SK-N-SH (cell line): ENCODE results near the gene TAB2. TPM values are rescaled to one million over a fixed set of nuclear protein-coding genes. Genes with fewer than 3 reads are reported as not detected.
A peak's percentile ranks its signal among the peaks of the same experiment; 100 is the strongest.

Source experiments
- CTCF ChIA-PET: fragments of 300-600, 350-600 bp; formaldehyde crosslinking; extraction: SDS; loops from one replicate; lab custom pipeline; 2021; lab: Yijun Ruan, JAX
- POLR2A ChIA-PET: fragments of 350-600 bp; sonication (Branson Sonifier 250); formaldehyde crosslinking; extraction: SDS; loops from one replicate; lab custom pipeline; 2020; ENCODE audit warnings: antibody characterized with exemption, inconsistent platforms; lab: Yijun Ruan, JAX
- DNase-seq: peaks from one replicate; pipeline ENCODE4 v3.0.0; 2012
- H2AFZ ChIP-seq: fragments of 200-600 bp; sonication (generic); 2 replicates; pipeline ENCODE4 v1.8.1; 2016; ENCODE audit warnings: antibody characterized with exemption, mild to moderate bottlenecking, low read depth
- H3F3A ChIP-seq: fragments of 200-600 bp; sonication (generic); replicated peaks from 2 replicates; pipeline ENCODE3; 2016; ENCODE audit warnings: antibody characterized with exemption, mild to moderate bottlenecking; ENCODE audit not compliant: insufficient read depth
- H3K27ac ChIP-seq, 2 experiments: fragments of 200-500 bp in 1 of 2; fragments of 200-600 bp in 1 of 2; sonication (Bioruptor generic) in 1 of 2; sonication (generic), shearing (Covaris generic) in 1 of 2; 2 replicates each; pipeline versions ENCODE4 v1.5.1 to v1.6.1; 2014 to 2016; ENCODE audit warnings: low read depth in 2 of 2, inconsistent platforms in 1 of 2, low read length in 1 of 2, mild to moderate bottlenecking in 1 of 2, mixed read lengths in 1 of 2
- H3K27me3 ChIP-seq: fragments of 200-600 bp; sonication (generic), shearing (Covaris generic); 2 replicates; pipeline ENCODE4 v1.6.1; 2016; ENCODE audit warnings: mixed run types; ENCODE audit not compliant: insufficient read depth
- H3K36me3 ChIP-seq, 2 experiments: fragments of 200-500 bp in 1 of 2; fragments of 200-600 bp in 1 of 2; sonication (Bioruptor generic) in 1 of 2; sonication (generic) in 1 of 2; replicated peaks in 1 of 2; 2 replicates each; pipeline versions ENCODE3 to v1.5.1; 2014 to 2016; ENCODE audit warnings: low read length in 1 of 2, mild to moderate bottlenecking in 1 of 2; ENCODE audit not compliant: insufficient read depth in 2 of 2, control insufficient read depth in 1 of 2
- H3K4me1 ChIP-seq, 2 experiments: fragments of 200-500 bp in 1 of 2; fragments of 200-600 bp in 1 of 2; sonication (Bioruptor generic) in 1 of 2; sonication (generic), shearing (Covaris generic) in 1 of 2; 2 replicates each; pipeline versions ENCODE4 v1.5.1 to v1.6.1; 2014 to 2016; ENCODE audit warnings: low read depth in 1 of 2, low read length in 1 of 2, mixed run types in 1 of 2; ENCODE audit not compliant: insufficient read depth in 2 of 2, control insufficient read depth in 1 of 2
- H3K4me2 ChIP-seq: fragments of 200-600 bp; sonication (generic), shearing (Covaris generic); 2 replicates; pipeline ENCODE4 v1.6.1; 2017; ENCODE audit warnings: mixed run types
- H3K4me3 ChIP-seq, 2 experiments: fragments of 200-500 bp in 1 of 2; fragments of 200-600 bp in 1 of 2; sonication (Bioruptor generic) in 1 of 2; sonication (generic), shearing (Covaris generic) in 1 of 2; 2 replicates each; pipeline versions ENCODE4 v1.5.1 to v1.8.1; 2014 to 2016; ENCODE audit warnings: low read depth in 2 of 2, inconsistent platforms in 1 of 2, low read length in 1 of 2, mild to moderate bottlenecking in 1 of 2, mixed read lengths in 1 of 2, moderate library complexity in 1 of 2
- H3K79me2 ChIP-seq: fragments of 200-600 bp; sonication (generic); 2 replicates; pipeline ENCODE4 v1.8.1; 2017; ENCODE audit warnings: mild to moderate bottlenecking; ENCODE audit not compliant: insufficient read depth
- H3K9ac ChIP-seq: fragments of 200-600 bp; sonication (generic); 2 replicates; pipeline ENCODE4 v1.6.1; 2017; ENCODE audit warnings: mixed run types
- H3K9me2 ChIP-seq: fragments of 200-600 bp; sonication (generic); 2 replicates; pipeline ENCODE4 v1.6.1; 2017; ENCODE audit warnings: mixed run types
- H3K9me3 ChIP-seq: fragments of 200-600 bp; sonication (generic); 2 replicates; pipeline ENCODE4 v1.6.1; 2017; ENCODE audit warnings: mixed run types, mild to moderate bottlenecking, moderate library complexity
- H4K20me1 ChIP-seq: fragments of 200-600 bp; sonication (generic); 2 replicates; pipeline ENCODE4 v1.6.1; 2017; ENCODE audit warnings: mild to moderate bottlenecking, mixed run types; ENCODE audit not compliant: insufficient read depth
- CHD2 ChIP-seq: fragments of 150-350 bp; IDR thresholded peaks from 2 replicates; pipeline ENCODE4 v1.6.1; 2018; ENCODE audit warnings: low read length; ENCODE audit not compliant: partially characterized antibody
- EP300 ChIP-seq, 2 experiments: IDR thresholded peaks; 2 replicates each; pipeline versions ENCODE4 v1.4.0 to v1.6.1; 2012; ENCODE audit warnings: borderline replicate concordance in 1 of 2, low read depth in 1 of 2, low read length in 1 of 2
- EZH2phosphoT487 ChIP-seq: fragments of 200-600 bp; sonication (generic); IDR thresholded peaks from 2 replicates; pipeline ENCODE4 v1.6.1; 2017; ENCODE audit warnings: low read depth, mixed run types, mild to moderate bottlenecking, antibody characterized with exemption, moderate library complexity, borderline replicate concordance
- FOSL2 ChIP-seq: IDR thresholded peaks from 2 replicates; pipeline ENCODE4 v1.4.0; 2012; ENCODE audit warnings: low read depth, mild to moderate bottlenecking, moderate library complexity, borderline replicate concordance
- FOXJ3 ChIP-seq: sonication (generic); formaldehyde crosslinking; IDR thresholded peaks from 2 replicates; pipeline ENCODE4 v1.5.1; 2020; ENCODE audit warnings: mild to moderate bottlenecking, missing genetic modification reagents
- FOXM1 ChIP-seq: IDR thresholded peaks from 2 replicates; pipeline ENCODE4 v1.4.0; 2012; ENCODE audit warnings: low read depth, mild to moderate bottlenecking
- GABPA ChIP-seq: IDR thresholded peaks from 2 replicates; pipeline ENCODE4 v1.4.0; 2012; ENCODE audit warnings: low read depth, mild to moderate bottlenecking
- GATA2 ChIP-seq: sonication (generic); formaldehyde crosslinking; IDR thresholded peaks from 2 replicates; pipeline ENCODE4 v1.5.0; 2020; ENCODE audit warnings: mild to moderate bottlenecking, missing genetic modification reagents
- IRF3 ChIP-seq: fragments of 150-350 bp; IDR thresholded peaks from 2 replicates; pipeline ENCODE4 v1.6.1; 2016; ENCODE audit warnings: mild to moderate bottlenecking, low read depth, low read length
- MAX ChIP-seq: IDR thresholded peaks from 2 replicates; pipeline ENCODE4 v1.4.0; 2012; ENCODE audit warnings: low read depth
- NFIC ChIP-seq: IDR thresholded peaks from 2 replicates; pipeline ENCODE4 v1.4.0; 2012; ENCODE audit warnings: borderline replicate concordance
- NRF1 ChIP-seq: IDR thresholded peaks from 2 replicates; pipeline ENCODE4 v1.6.1; 2012; ENCODE audit warnings: low read depth, mild to moderate bottlenecking, low read length
- POLR2AphosphoS5 ChIP-seq: IDR thresholded peaks from 2 replicates; pipeline ENCODE4 v1.6.1; 2012; ENCODE audit warnings: low read depth, low read length
- RCOR1 ChIP-seq: fragments of 150-350 bp; IDR thresholded peaks from 2 replicates; pipeline ENCODE4 v1.6.1; 2017; ENCODE audit warnings: antibody characterized with exemption, low read length
- REST ChIP-seq: IDR thresholded peaks from 2 replicates; pipeline ENCODE4 v1.6.1; 2012; ENCODE audit warnings: mild to moderate bottlenecking, low read depth, low read length, moderate library complexity
- RFX5 ChIP-seq: IDR thresholded peaks from 2 replicates; pipeline ENCODE4 v1.6.1; 2012; ENCODE audit warnings: mild to moderate bottlenecking, improper control_type of control experiment, low read length
- RXRA ChIP-seq: IDR thresholded peaks from 2 replicates; pipeline ENCODE4 v1.4.0; 2012; ENCODE audit warnings: low read depth, mild to moderate bottlenecking, borderline replicate concordance
- YY1 ChIP-seq: IDR thresholded peaks from 2 replicates; pipeline ENCODE4 v1.4.0; 2012; ENCODE audit warnings: low read depth, mild to moderate bottlenecking
- ZBTB33 ChIP-seq: IDR thresholded peaks from 2 replicates; pipeline ENCODE4 v1.4.0; 2012; ENCODE audit warnings: low read depth, borderline replicate concordance
- whole genome bisulfite sequencing: methylation state at CpG from one replicate; pipeline ENCODE4 v1.1.6; 2017; ENCODE audit warnings: low lambda C conversion rate; 5-methylcytosine and 5-hydroxymethylcytosine counted together
- polyA plus RNA-seq, 3 experiments: library from polyadenylated mRNA; depleted of rRNA; stranded (reverse); fragments of >200 nt; gene quantifications; 2 replicates each; pipeline ENCODE4 v1.2.3, GENCODE V29; 2012

TAB2 gene
- polyA plus RNA-seq, 1 of the 3 experiments (the other 2 are of a cell fraction) = 24.4 TPM

GRCh38 chr6:149423964-149424440 is 106.5 kb downstream of the TAB2 start:
- CTCF ChIA-PET = interaction anchor here (2.8 to 6.1 kb wide), 2 partner anchors 8 to 341 kb away, joined by 12 to 41 read pairs; no protein-coding TSS in a partner anchor
- 90% methylated on average over 6 of the region's 7 CpGs for WGBS
- H3K4me2 ChIP-seq = no peak overlapping the region

More at GRCh38 chr6:149423964-149424440, 106.5 kb downstream of the TAB2 start:
- TF ChIP-seq NRF1 (no peak), EP300 (IDR thresholded peaks at IDR 0.05; ENCODE audit: borderline replicate concordance in 1 of 2, low read depth in 1 of 2, low read length in 1 of 2) (no peak), CHD2 (no peak), IRF3 (no peak), ZBTB33 (no peak), FOXJ3 (CRISPR knock-in tag) (no peak), NFIC (no peak), POLR2AphosphoS5 (no peak), FOXM1 (no peak), RXRA (no peak), MAX (no peak), EZH2phosphoT487 (no peak), RFX5 (no peak), FOSL2 (no peak), REST (no peak), YY1 (no peak), RCOR1 (no peak), GATA2 (CRISPR knock-in tag) (no peak), GABPA (no peak)
- H3K27me3 ChIP-seq = no peaks in the 10 kb centered on the region
- H3K9me2 ChIP-seq = no peaks in the 10 kb centered on the region
- peak overlapping the region; percentile 41; the same call in 1 of the 2 replicates for H2AFZ ChIP-seq
- no peak overlapping the region for H3K9ac ChIP-seq
- no peak overlapping the region for H3K27ac ChIP-seq
- H3K4me1 ChIP-seq = no peaks in the 10 kb centered on the region
- no peaks in the 10 kb centered on the region for H3K36me3 ChIP-seq
- no peaks in the 10 kb centered on the region for H3K9me3 ChIP-seq
- H4K20me1 ChIP-seq = no peaks in the 10 kb centered on the region
- H3F3A ChIP-seq = no peaks in the 10 kb centered on the region
- no peak for DNase-seq
- POLR2A ChIA-PET = interaction anchor here (0.6 kb wide), 1 partner anchor 378 kb away, joined by 3 read pairs; no protein-coding TSS in a partner anchor
- no peaks in the 10 kb centered on the region for H3K79me2 ChIP-seq
- H3K4me3 ChIP-seq = no peak overlapping the region
